ENCODE data around the gene E2F4.

DNA sequence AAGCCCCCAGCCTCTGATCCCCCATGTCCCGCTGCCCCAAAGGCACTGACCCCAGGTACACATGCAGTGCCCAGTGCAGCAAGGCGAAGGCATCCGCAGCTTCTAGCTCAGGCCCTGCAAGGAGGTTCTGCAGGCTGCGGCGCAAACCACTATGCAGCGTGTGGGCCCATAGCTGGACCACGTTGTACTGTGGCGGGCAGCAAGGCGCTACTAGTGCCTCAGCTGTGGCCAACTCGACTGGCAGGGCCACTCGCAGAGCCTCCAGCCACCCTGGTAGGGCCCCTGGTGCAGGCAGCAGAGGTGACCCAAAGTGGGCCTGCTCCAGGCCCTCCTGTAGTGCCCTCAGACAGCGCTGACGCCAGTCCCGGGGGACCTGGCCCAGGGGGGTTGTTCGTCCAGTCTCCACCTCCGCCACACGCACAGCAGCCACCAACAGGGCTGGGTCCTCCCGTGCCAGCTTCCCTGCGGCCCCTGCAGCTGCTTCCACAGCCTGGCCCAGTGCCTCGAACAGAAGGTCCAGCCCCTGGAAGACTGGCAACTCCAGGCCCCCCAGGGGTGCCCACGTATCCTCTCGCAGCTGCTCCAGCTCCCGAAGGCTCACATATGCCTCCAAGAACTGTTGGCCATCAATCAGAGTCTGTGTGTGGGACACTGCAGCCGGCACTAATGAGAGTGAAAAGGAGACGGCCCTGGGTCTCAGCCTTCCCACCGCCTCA, 4.6 kb upstream of the E2F4 start:
- TF ChIP-seq CTCF (IDR thresholded peaks at IDR 0.05 in 8 of 11, conservative IDR thresholded peaks at IDR 0.05 in 3 of 11) (no peak), POLR2A (IDR thresholded peaks at IDR 0.05) (no peak)

All from spleen (tissue), 7 donors.